Subcutaneous abdominal adipose tissue (tissue), 5 donors: ENCODE results near the gene SPINK14.

Experiments used
- H3K27ac ChIP-seq: one replicate; pipeline ENCODE4 v1.7.0; 2013; ENCODE audit warnings: low read depth, mild to moderate bottlenecking, inconsistent platforms, low read length, moderate library complexity
- H3K27me3 ChIP-seq, 5 donors: one replicate each; pipeline ENCODE4 v1.7.0; 2013; ENCODE audit warnings: low read length in 5 of 5, inconsistent platforms in 1 of 5; ENCODE audit not compliant: control insufficient read depth in 5 of 5, insufficient read depth in 4 of 5
- H3K36me3 ChIP-seq, 5 donors: one replicate each; pipeline ENCODE4 v1.7.0; 2013; ENCODE audit warnings: low read length in 5 of 5; ENCODE audit not compliant: control insufficient read depth in 5 of 5, insufficient read depth in 5 of 5
- H3K4me1 ChIP-seq, 5 donors: one replicate each; pipeline ENCODE4 v1.7.0; 2013; ENCODE audit warnings: low read length in 5 of 5, mild to moderate bottlenecking in 3 of 5, moderate library complexity in 1 of 5; ENCODE audit not compliant: control insufficient read depth in 5 of 5, insufficient read depth in 5 of 5
- H3K4me3 ChIP-seq, 5 donors: one replicate each; pipeline ENCODE4 v1.7.0; 2013; ENCODE audit warnings: low read length in 5 of 5, low read depth in 1 of 5
- H3K9ac ChIP-seq, 5 donors: one replicate each; pipeline ENCODE4 v1.7.0; 2013; ENCODE audit warnings: low read length in 5 of 5, mild to moderate bottlenecking in 4 of 5, moderate library complexity in 3 of 5
- H3K9me3 ChIP-seq, 5 donors: one replicate each; pipeline ENCODE4 v1.7.0; 2013; ENCODE audit warnings: low read length in 5 of 5; ENCODE audit not compliant: control insufficient read depth in 5 of 5
- donor health status: healthy.
- donor health status: healthy.
- donor health status: healthy.
- donor health status: healthy.
- donor health status: healthy.

Gene SPINK14

DNA sequence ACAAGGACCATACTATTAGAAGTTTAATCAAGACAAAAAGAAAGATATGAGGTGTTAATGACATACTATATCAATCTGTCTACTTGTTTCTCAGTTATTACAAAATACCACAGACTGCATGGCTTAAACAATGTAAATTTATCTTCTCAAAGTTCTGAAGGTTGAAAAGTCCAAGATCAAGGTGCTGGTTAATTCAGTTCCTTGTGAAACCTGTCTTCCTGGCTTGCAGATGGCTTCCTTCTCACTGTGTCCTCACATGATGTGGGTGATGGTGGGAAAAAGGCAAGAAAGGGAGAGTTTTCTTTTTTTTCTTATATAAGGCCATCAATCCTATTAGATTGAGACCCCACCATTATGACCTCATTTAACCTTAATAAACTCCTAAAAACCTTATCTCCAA is 15.6 kb upstream of the SPINK14 start:
- Histone ChIP-seq H3K9me3 (no peaks in the 10 kb centered on the region), H3K9ac (no peak overlapping the region), H3K27me3 (no peaks in the 10 kb centered on the region), H3K4me1 (no peaks in the 10 kb centered on the region), H3K4me3 (no peak overlapping the region), H3K36me3 (no peaks in the 10 kb centered on the region), H3K27ac (no peak overlapping the region)

DNA sequence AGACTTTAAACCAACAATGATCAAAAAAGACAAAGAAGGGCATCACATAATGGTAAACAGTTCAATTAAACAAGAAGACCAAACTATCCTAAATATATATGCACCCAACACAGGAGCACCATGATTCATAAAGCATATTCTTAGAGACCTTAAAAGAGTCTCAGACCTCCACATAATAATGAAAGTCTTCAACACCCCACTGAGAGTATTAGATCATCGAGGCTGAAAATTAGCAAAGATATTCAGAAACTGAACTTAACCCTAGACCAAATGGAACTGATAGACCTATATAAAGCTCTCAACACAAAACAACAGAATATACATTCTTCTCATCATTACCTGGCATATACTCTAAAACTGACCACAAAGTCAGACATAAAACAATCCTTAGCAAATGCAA is 11.7 kb upstream of the SPINK14 start:
- Histone ChIP-seq H3K4me1 (no peaks in the 10 kb centered on the region), H3K27me3 (no peaks in the 10 kb centered on the region), H3K27ac (no peak overlapping the region), H3K36me3 (no peaks in the 10 kb centered on the region), H3K9me3 (no peaks in the 10 kb centered on the region), H3K9ac (no peak overlapping the region), H3K4me3 (no peak overlapping the region)

- H3K9ac ChIP-seq: no peak overlapping the region
- H3K9me3 ChIP-seq: no peaks in the 10 kb centered on the region
- H3K27me3 ChIP-seq: no peaks in the 10 kb centered on the region
- no peaks in the 10 kb centered on the region for H3K4me1 ChIP-seq
- no peak overlapping the region for H3K4me3 ChIP-seq
- no peaks in the 10 kb centered on the region for H3K36me3 ChIP-seq
- no peak overlapping the region for H3K27ac ChIP-seq
These were observed 6.3 kb upstream of the SPINK14 start for GRCh38 chr5:148162038-148162437.

DNA sequence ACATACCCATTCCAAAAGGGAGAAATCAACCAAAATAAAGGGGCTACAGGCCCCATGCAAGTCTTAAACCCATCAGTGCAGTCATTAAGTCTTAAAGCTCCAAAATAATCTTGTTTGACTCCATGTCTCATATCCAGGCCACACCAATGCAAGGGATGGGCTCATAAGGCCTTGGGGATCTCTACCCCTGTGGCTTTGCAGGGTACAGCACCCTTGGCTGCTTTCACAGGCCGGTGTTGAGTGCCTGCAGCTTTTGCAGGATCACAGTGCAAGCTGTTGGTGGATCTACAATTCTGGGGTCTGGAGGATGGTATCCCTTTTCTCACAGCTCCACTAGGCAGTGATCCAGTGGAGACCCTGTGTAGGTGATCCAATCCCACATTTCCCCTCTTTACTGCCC is 5.0 kb upstream of the SPINK14 start:
- Histone ChIP-seq H3K9me3 (no peaks in the 10 kb centered on the region), H3K27me3 (no peaks in the 10 kb centered on the region), H3K4me1 (no peaks in the 10 kb centered on the region), H3K4me3 (no peak overlapping the region), H3K27ac (no peak overlapping the region), H3K9ac (no peak overlapping the region), H3K36me3 (no peaks in the 10 kb centered on the region)

GRCh38 chr5:148166550-148167283 is 1.6 kb upstream of the SPINK14 start:
- Histone ChIP-seq H3K9ac (no peak overlapping the region), H3K9me3 (no peaks in the 10 kb centered on the region), H3K4me3 (no peak overlapping the region), H3K4me1 (no peaks in the 10 kb centered on the region), H3K27me3 (no peaks in the 10 kb centered on the region), H3K27ac (no peak overlapping the region), H3K36me3 (no peaks in the 10 kb centered on the region)

DNA sequence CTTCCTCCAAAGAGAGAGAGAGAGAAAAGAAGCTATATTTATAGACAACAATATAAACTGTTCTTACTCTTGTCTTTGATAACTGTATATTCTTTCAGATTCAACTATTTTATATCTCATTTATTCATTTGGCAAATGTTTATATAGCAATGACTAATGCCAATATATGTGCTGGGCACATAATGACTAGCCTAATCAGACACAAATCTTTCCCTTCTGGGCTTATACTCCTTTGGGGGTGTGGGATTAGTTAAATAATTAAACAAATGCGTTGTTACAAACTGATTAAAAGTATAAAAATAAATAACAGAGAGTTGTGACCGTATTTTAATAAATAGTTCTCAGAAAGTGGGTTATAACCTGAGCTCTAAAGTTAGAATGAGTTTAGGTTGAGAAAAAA is 4.0 kb downstream of the SPINK14 start:
- H3K27ac ChIP-seq: no peak overlapping the region
- H3K9ac ChIP-seq: no peak overlapping the region
- no peaks in the 10 kb centered on the region for H3K27me3 ChIP-seq
- no peaks in the 10 kb centered on the region for H3K4me1 ChIP-seq
- no peaks in the 10 kb centered on the region for H3K9me3 ChIP-seq
- no peaks in the 10 kb centered on the region for H3K36me3 ChIP-seq
- H3K4me3 ChIP-seq: no peak overlapping the region

- no peaks in the 10 kb centered on the region for H3K36me3 ChIP-seq
- no peaks in the 10 kb centered on the region for H3K9me3 ChIP-seq
- no peaks in the 10 kb centered on the region for H3K27me3 ChIP-seq
- H3K4me3 ChIP-seq: no peak overlapping the region
- no peaks in the 10 kb centered on the region for H3K4me1 ChIP-seq
- H3K27ac ChIP-seq: no peak overlapping the region
- H3K9ac ChIP-seq: no peak overlapping the region
These were observed 8.1 kb downstream of the SPINK14 start for GRCh38 chr5:148176480-148176879.

GRCh38 chr5:148177207-148177606 is 8.9 kb downstream of the SPINK14 start:
- no peak overlapping the region for H3K9ac ChIP-seq
- no peaks in the 10 kb centered on the region for H3K4me1 ChIP-seq
- no peak overlapping the region for H3K4me3 ChIP-seq
- H3K27me3 ChIP-seq: no peaks in the 10 kb centered on the region
- H3K36me3 ChIP-seq: no peaks in the 10 kb centered on the region
- no peaks in the 10 kb centered on the region for H3K9me3 ChIP-seq
- no peak overlapping the region for H3K27ac ChIP-seq

GRCh38 chr5:148179234-148179824 is 11.0 kb downstream of the SPINK14 start:
- H3K9me3 ChIP-seq: no peaks in the 10 kb centered on the region
- H3K27ac ChIP-seq: no peak overlapping the region
- H3K27me3 ChIP-seq: no peaks in the 10 kb centered on the region
- H3K9ac ChIP-seq: no peak overlapping the region
- H3K4me1 ChIP-seq: no peaks in the 10 kb centered on the region
- H3K36me3 ChIP-seq: no peaks in the 10 kb centered on the region
- H3K4me3 ChIP-seq: no peak overlapping the region

DNA sequence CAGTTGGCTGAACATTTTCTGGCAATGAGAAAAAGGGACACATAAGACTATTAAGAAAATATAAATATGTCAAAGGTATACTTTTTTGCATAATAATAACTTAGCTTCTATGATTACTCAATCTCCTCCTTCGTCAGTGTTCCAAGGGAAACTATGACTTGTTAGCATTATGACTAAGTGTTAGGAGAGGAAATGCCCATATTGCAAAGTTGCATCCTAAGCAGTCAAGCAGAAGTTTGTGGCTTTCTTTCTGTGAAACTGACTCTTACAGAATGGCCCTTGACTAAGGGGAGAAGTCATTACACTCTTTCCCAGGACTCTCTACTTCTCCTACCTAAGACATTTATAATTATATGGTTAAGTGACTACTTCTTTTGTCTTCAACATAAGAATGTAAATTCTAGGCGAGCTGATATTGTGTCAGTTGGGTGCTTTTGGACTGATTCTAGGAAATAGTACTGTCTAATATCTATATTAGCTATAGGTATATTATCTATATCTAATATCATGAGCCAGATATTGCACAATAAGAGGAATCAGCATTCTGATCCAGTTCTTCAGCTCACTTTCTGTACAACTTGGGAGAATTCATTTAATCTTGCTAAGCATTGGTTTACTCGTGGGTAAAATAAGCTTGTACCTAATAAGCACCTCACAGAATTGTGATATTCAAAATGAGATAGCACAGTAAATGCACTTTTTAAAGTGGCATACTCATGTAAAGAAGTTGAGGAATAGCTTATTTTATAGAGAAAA is 18.1 kb downstream of the SPINK14 start:
- H3K27ac ChIP-seq: no peak overlapping the region
- no peak overlapping the region for H3K9ac ChIP-seq
- H3K9me3 ChIP-seq: no peaks in the 10 kb centered on the region
- no peaks in the 10 kb centered on the region for H3K36me3 ChIP-seq
- H3K4me3 ChIP-seq: no peak overlapping the region
- no peaks in the 10 kb centered on the region for H3K4me1 ChIP-seq
- no peaks in the 10 kb centered on the region for H3K27me3 ChIP-seq
